Left ventricle myocardium inferior (tissue), 1 donor: Measurements from ENCODE around the gene KLC1. TPM values are rescaled to one million over a fixed set of nuclear protein-coding genes. Genes with fewer than 3 reads are reported as not detected.

Experiments
- DNase-seq: peaks from one replicate; pipeline ENCODE4 v3.0.0-alpha.2; 2020
- H3K27ac ChIP-seq: fragments of 200-600 bp; replicated peaks from 2 replicates; pipeline ENCODE4 v1.8.0; 2021
- H3K27me3 ChIP-seq: fragments of 200-600 bp; 2 replicates; pipeline ENCODE4 v1.8.0; 2021; ENCODE audit warnings: low read depth
- H3K36me3 ChIP-seq: fragments of 200-600 bp; 2 replicates; pipeline ENCODE4 v1.8.0; 2021
- H3K4me1 ChIP-seq: fragments of 200-600 bp; 2 replicates; pipeline ENCODE4 v1.8.0; 2021
- H3K4me3 ChIP-seq: fragments of 200-600 bp; 2 replicates; pipeline ENCODE4 v1.8.0; 2021; ENCODE audit warnings: mild to moderate bottlenecking, moderate library complexity
- H3K9me3 ChIP-seq: fragments of 200-600 bp; replicated peaks from 2 replicates; pipeline ENCODE4 v1.8.0; 2021
- intact Hi-C: fragments of 100-400 bp; cut with micrococcal nuclease; formaldehyde crosslinking; loops from one replicate; pipeline ENCODE4 v1.11.0; 2022
- total RNA-seq: library from RNA; stranded (reverse); fragmentation: NEBNext Ultra II Directional; extraction: Animal tissue kit (Norgen Biotek cat#: 25700); gene quantifications from one replicate; pipeline ENCODE4 v1.2.1, GENCODE V29; 2021
- TF ChIP-seq, protein P1 (sequence below): fragments of 200-600 bp; IDR thresholded peaks from 2 replicates; pipeline ENCODE4 v1.8.0; 2021; ENCODE audit warnings: antibody characterized with exemption, mild to moderate bottlenecking, borderline replicate concordance
- donor health status: DM: no; HTN: yes; CAD: no; lungs with severe emphysema.

The KLC1 gene
- total RNA-seq, 1 donor from 2014 or later: 137 TPM

DNA sequence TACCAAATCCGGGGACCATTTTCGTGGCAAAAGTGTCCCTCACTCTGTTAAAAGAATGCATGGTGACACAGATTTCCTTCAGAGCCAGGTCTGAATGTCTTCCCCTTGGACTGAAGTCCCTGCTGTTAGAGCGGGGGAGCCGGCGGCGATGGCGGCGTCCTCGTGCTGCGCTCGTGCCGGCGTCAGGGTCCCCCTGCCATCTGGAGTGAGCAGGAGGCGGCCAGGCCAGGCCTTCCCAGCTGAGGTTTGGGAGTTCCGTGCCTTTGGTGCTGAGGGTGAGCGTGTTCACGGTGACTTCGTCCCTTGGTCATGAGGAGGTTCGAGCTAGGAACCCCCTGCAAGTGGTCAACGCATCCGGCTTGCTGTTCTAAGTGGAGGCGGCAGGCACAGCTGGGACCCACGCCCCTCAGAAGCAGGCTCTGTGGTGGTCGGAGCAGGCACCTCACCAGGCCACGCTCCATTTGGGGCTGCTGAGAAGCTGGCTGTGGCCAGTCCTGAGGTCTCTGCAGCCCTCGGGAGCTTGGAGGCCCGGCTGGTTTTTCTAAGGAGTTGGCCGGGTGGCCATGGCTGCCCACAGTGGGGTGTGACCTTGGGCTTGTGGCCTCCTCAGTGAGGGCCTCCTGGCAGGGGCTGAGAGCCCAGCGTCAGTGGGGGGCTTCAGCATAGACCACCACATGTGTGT, 96.1 kb downstream of the KLC1 start:
- no peaks in the 10 kb centered on the region for H3K27me3 ChIP-seq
- peaks cover 66% of the 10 kb centered on the region for H3K4me1 ChIP-seq
- DNase-seq: no peak
- H3K27ac ChIP-seq: no peak overlapping the region
- no peak overlapping the region for H3K4me3 ChIP-seq
- peaks cover 28% of the 10 kb centered on the region for H3K36me3 ChIP-seq
- H3K9me3 ChIP-seq: no peaks in the 10 kb centered on the region
- intact Hi-C loops: no loop called here
- TF ChIP-seq, protein P1, sequence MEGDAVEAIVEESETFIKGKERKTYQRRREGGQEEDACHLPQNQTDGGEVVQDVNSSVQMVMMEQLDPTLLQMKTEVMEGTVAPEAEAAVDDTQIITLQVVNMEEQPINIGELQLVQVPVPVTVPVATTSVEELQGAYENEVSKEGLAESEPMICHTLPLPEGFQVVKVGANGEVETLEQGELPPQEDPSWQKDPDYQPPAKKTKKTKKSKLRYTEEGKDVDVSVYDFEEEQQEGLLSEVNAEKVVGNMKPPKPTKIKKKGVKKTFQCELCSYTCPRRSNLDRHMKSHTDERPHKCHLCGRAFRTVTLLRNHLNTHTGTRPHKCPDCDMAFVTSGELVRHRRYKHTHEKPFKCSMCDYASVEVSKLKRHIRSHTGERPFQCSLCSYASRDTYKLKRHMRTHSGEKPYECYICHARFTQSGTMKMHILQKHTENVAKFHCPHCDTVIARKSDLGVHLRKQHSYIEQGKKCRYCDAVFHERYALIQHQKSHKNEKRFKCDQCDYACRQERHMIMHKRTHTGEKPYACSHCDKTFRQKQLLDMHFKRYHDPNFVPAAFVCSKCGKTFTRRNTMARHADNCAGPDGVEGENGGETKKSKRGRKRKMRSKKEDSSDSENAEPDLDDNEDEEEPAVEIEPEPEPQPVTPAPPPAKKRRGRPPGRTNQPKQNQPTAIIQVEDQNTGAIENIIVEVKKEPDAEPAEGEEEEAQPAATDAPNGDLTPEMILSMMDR: no peak

DNA sequence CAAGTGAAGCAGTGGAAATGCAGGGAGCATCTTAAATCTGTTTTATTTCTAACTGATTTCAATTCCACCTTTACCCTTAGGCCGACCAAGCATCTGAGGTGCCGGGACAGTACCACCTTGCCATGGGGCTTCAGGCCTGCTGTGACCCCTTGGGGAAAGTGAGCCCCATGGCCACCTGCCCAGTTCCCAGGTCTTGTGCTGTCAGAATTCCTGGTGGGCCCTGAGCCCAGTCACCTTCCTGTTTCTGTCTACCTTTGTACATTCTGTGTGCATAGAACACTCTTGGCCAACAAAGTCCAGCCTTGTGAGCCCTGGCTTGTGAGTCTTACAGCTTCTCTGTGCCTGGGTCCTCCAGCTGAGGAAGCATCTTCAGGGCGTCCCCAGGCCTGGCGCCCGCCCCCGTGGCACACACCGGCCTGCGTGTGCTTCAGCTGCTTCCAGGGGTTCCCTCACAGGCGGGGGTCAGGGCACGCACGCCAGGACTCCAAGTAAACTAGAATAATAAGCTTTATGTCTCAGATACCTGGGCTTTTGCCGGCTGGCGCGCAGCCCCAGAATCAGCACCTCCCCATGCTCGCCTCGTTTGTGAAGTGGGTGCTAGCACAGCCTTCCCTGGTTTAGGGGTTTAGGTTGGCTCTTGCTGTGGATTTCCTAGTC, 96.9 kb downstream of the KLC1 start:
- Histone ChIP-seq H3K4me3 (no peak overlapping the region), H3K27me3 (no peaks in the 10 kb centered on the region), H3K27ac (no peak overlapping the region), H3K9me3 (no peaks in the 10 kb centered on the region), H3K4me1 (peaks cover 73% of the 10 kb centered on the region), H3K36me3 (peaks cover 28% of the 10 kb centered on the region)
- intact Hi-C loops: no loop called here
- no peak for DNase-seq
- TF ChIP-seq, protein P1: no peak

GRCh38 chr14:103726474-103726873, 97.5 kb downstream of the KLC1 start:
- intact Hi-C loops: no loop called here
- H3K4me1 ChIP-seq: peaks cover 76% of the 10 kb centered on the region

DNA sequence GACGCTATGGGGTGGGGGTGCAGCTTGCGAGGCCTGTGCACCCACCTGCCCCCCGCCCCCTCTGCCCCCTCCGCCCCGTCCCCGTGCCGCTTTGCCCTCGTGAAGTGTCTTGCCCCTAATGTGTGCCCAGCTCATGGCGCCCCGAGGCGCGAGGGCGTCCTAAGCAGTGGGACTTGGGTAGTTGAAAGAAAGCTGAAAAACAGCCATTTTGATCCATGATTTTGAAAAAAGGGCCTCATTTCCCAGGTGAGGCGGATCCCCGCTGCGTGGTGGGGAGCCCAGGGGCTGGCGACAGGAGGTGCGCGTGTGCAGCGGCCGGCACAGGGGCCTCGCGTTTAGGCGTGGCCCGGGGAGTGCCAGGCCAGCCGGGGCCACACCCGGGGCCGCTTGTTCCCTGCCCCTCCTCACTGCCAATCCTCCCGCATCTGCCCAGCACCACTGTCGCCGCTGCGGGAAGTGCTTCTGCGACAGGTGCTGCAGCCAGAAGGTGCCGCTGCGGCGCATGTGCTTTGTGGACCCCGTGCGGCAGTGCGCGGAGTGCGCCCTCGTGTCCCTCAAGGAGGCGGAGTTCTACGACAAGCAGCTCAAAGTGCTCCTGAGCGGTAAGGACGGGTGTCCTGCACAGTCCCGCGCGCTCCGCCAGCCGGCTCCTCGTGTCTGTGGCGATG, 98.4 kb downstream of the KLC1 start:
- Histone ChIP-seq H3K4me3 (no peak overlapping the region), H3K27ac (no peak overlapping the region)

More at GRCh38 chr14:103726474-103726873, 97.5 kb downstream of the KLC1 start:
- no peaks in the 10 kb centered on the region for H3K27me3 ChIP-seq
- no peak overlapping the region for H3K27ac ChIP-seq
- no peak for DNase-seq
- TF ChIP-seq, protein P1: no peak
- H3K9me3 ChIP-seq: no peaks in the 10 kb centered on the region
- H3K36me3 ChIP-seq: peaks cover 28% of the 10 kb centered on the region
- H3K4me3 ChIP-seq: no peak overlapping the region

DNA sequence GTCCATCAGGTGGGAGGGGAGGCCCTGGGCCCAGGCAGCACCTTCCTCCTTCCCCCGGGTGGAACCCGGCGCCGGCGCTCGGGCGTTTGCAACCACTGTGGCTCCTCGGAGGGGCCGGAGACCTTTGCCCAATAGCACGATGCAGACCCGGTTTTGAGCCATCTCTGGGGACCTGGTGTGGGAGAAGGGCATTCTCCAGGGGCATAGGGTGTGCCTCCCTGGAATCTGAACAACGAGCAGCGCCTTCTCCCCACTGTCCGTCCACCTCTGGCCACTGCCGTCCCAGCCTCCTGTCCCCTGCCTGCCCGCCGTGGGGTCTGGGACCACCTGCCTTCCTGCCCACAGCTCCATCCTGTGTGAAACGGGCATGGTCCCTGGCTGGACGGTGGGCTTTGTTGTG, 99.1 kb downstream of the KLC1 start:
- Histone ChIP-seq H3K4me3 (no peak overlapping the region), H3K27me3 (no peaks in the 10 kb centered on the region), H3K27ac (no peak overlapping the region), H3K36me3 (peaks cover 40% of the 10 kb centered on the region), H3K9me3 (no peaks in the 10 kb centered on the region), H3K4me1 (peaks cover 64% of the 10 kb centered on the region)
- TF ChIP-seq, protein P1: no peak
- no peak for DNase-seq
- intact Hi-C loops: no loop called here

More for the DNA sequence above, 98.4 kb downstream of the KLC1 start:
- Histone ChIP-seq H3K27me3 (no peaks in the 10 kb centered on the region), H3K4me1 (peaks cover 66% of the 10 kb centered on the region), H3K36me3 (peaks cover 34% of the 10 kb centered on the region), H3K9me3 (no peaks in the 10 kb centered on the region)
- DNase-seq: no peak
- TF ChIP-seq, protein P1: no peak
- intact Hi-C loops: no loop called here
